Endothelial cell of umbilical vein (primary cell): ENCODE data around the gene PM20D1. TPM values are rescaled to one million over a fixed set of nuclear protein-coding genes. Genes with fewer than 3 reads are reported as not detected.

Experiments
- BruUV-seq: library from RNA; stranded (reverse); fragments of 400-500 nt; replicated peaks from 2 replicates; lab custom pipeline; 2021; lab: Mats Ljungman, UMichigan
- CTCF ChIA-PET: fragments of 300-600, 350-600 bp; sonication (Branson Sonifier 250); formaldehyde crosslinking; loops from one replicate; lab custom pipeline; 2021; ENCODE audit warnings: antibody characterized with exemption, inconsistent platforms; lab: Charles Lee
- POLR2A ChIA-PET: fragments of 300-600, 350-600 bp; sonication (Branson Sonifier 250); formaldehyde crosslinking; loops from one replicate; lab custom pipeline; 2021; ENCODE audit warnings: antibody characterized with exemption, inconsistent platforms; lab: Charles Lee
- DNase-seq: peaks from one replicate; pipeline ENCODE4 v3.0.0-alpha.2; 2011; ENCODE audit warnings: low read depth, low spot score
- FAIRE-seq: peaks from 2 replicates; lab custom pipeline; 2011; peaks lifted over from hg19 to GRCh38; lab: Jason Lieb, UNC
- H2AFZ ChIP-seq: 2 replicates; pipeline ENCODE4 v1.6.0; 2012; ENCODE audit warnings: low read depth, low read length, control low read depth, inconsistent platforms
- H3K27ac ChIP-seq: 2 replicates; pipeline ENCODE4 v1.5.1; 2011; ENCODE audit warnings: low read depth, mild to moderate bottlenecking, control low read depth, low read length, moderate library complexity; ENCODE audit not compliant: insufficient read depth
- H3K27me3 ChIP-seq, 2 experiments: 2 replicates each; pipeline versions ENCODE4 v1.6.0 to v1.6.1; 2011; ENCODE audit warnings: low read length in 2 of 2, mixed read lengths in 1 of 2; ENCODE audit not compliant: control insufficient read depth in 2 of 2, insufficient read depth in 2 of 2
- H3K36me3 ChIP-seq, 2 experiments: 2 replicates in 1 of 2; 3 replicates in 1 of 2; pipeline ENCODE4 v1.5.1; 2011; ENCODE audit warnings: low read length in 2 of 2, mild to moderate bottlenecking in 1 of 2, moderate library complexity in 1 of 2; ENCODE audit not compliant: control insufficient read depth in 2 of 2, insufficient read depth in 2 of 2; ENCODE audit errors: extremely low read depth in 1 of 2
- H3K4me1 ChIP-seq: 3 replicates; pipeline ENCODE4 v1.5.1; 2011; ENCODE audit warnings: mild to moderate bottlenecking, low read length; ENCODE audit not compliant: control insufficient read depth, insufficient read depth; ENCODE audit errors: extremely low read depth
- H3K4me2 ChIP-seq: 2 replicates; pipeline ENCODE4 v1.6.1; 2011; ENCODE audit warnings: low read length, control low read depth, mixed read lengths; ENCODE audit not compliant: insufficient read depth
- H3K4me3 ChIP-seq, 3 experiments: fragments of 200-600 bp in 1 of 3; sonication (generic), shearing (Covaris generic) in 1 of 3; replicated peaks in 1 of 3; 2 replicates each; pipeline ENCODE4 v1.5.1; 2011 to 2016; ENCODE audit warnings: control low read depth in 3 of 3, low read length in 3 of 3, mild to moderate bottlenecking in 2 of 3, inconsistent platforms in 1 of 3, low read depth in 1 of 3, moderate library complexity in 1 of 3; ENCODE audit not compliant: insufficient read depth in 1 of 3
- H3K79me2 ChIP-seq: 2 replicates; pipeline ENCODE4 v1.6.0; 2012; ENCODE audit warnings: low read length, inconsistent platforms; ENCODE audit not compliant: control insufficient read depth, insufficient read depth
- H3K9ac ChIP-seq: replicated peaks from 2 replicates; pipeline ENCODE3; 2011; ENCODE audit warnings: low read length, control low read depth; ENCODE audit not compliant: insufficient read depth; ENCODE audit errors: extremely low read depth
- H3K9me1 ChIP-seq: replicated peaks from 3 replicates; pipeline ENCODE4 v1.6.0; 2011; ENCODE audit warnings: mild to moderate bottlenecking, low read length; ENCODE audit not compliant: control insufficient read depth, insufficient read depth; ENCODE audit errors: extremely low read depth
- H3K9me3 ChIP-seq: replicated peaks from 2 replicates; pipeline ENCODE4 v1.5.1; 2012; ENCODE audit warnings: low read length, inconsistent platforms; ENCODE audit not compliant: control insufficient read depth, insufficient read depth
- H4K20me1 ChIP-seq: replicated peaks from 2 replicates; pipeline ENCODE3; 2011; ENCODE audit warnings: mild to moderate bottlenecking, low read length; ENCODE audit not compliant: control insufficient read depth, insufficient read depth; ENCODE audit errors: extremely low read depth
- EZH2 ChIP-seq: IDR thresholded peaks from 2 replicates; pipeline ENCODE4 v1.6.1; 2012; ENCODE audit warnings: borderline replicate concordance, low read depth, mild to moderate bottlenecking, moderate library complexity, low read length, inconsistent platforms; ENCODE audit not compliant: severe bottlenecking
- FOS ChIP-seq: IDR thresholded peaks from 2 replicates; pipeline ENCODE4 v1.6.1; 2011; ENCODE audit warnings: mild to moderate bottlenecking, low read length, moderate library complexity, borderline replicate concordance; ENCODE audit not compliant: insufficient read depth
- GATA2 ChIP-seq: IDR thresholded peaks from 2 replicates; pipeline ENCODE4 v1.7.0; 2011; ENCODE audit warnings: low read depth, mild to moderate bottlenecking, moderate library complexity, mixed read lengths, low read length; ENCODE audit not compliant: insufficient read length, insufficient read depth
- JUN ChIP-seq: IDR thresholded peaks from 2 replicates; pipeline ENCODE4 v1.6.1; 2011; ENCODE audit warnings: borderline replicate concordance, low read depth; ENCODE audit not compliant: insufficient read length, insufficient read depth
- MYC ChIP-seq: IDR thresholded peaks from one replicate; pipeline ENCODE4 v1.6.1; 2011; ENCODE audit warnings: mild to moderate bottlenecking, low read depth, low read length
- POLR2A ChIP-seq: IDR thresholded peaks from 2 replicates; pipeline ENCODE4 v1.6.1; 2012; ENCODE audit warnings: low read depth, mild to moderate bottlenecking, control low read depth, low read length
- POLR2AphosphoS5 ChIP-seq: IDR thresholded peaks from 2 replicates; pipeline ENCODE4 v1.6.1; 2012; ENCODE audit warnings: low read depth, mild to moderate bottlenecking, control low read depth, low read length, moderate library complexity; ENCODE audit not compliant: insufficient read depth
- dilution Hi-C: fragments of 300-500 bp; cut with MboI; formaldehyde crosslinking; loops from one replicate; pipeline ENCODE4 v1.15.0; 2019; ENCODE audit warnings: low sequenced_read_pairs; ENCODE audit not compliant: extremely low pct_ligation_motif_present
- intact Hi-C: fragments of 100-400 bp; cut with micrococcal nuclease; formaldehyde crosslinking; loops from one replicate; pipeline ENCODE4 v1.10.0; 2022
- polyA plus RNA-seq, 4 experiments: library from polyadenylated mRNA; depleted of rRNA in 3 of 4; stranded (reverse) in 3 of 4; unstranded in 1 of 4; fragments of >200 nt; gene quantifications; 2 replicates each; pipeline versions ENCODE4 v1.2.1 to v1.2.3, GENCODE V29; 2011 to 2012; ENCODE audit warnings: missing spikeins in 1 of 4
- total RNA-seq: library from RNA; stranded (reverse); gene quantifications from 2 replicates; pipeline ENCODE4 v1.2.3, GENCODE V29; 2021
- TF ChIP-seq, protein P1 (sequence below), 2 donors: IDR thresholded peaks; 1 replicate in 1 of 2; 2 replicates in 1 of 2; pipeline ENCODE4 v1.5.1; 2011; ENCODE audit warnings: low read length in 2 of 2, mild to moderate bottlenecking in 2 of 2, moderate library complexity in 2 of 2, control low read depth in 1 of 2, inconsistent platforms in 1 of 2, low read depth in 1 of 2; ENCODE audit not compliant: insufficient read depth in 1 of 2; ENCODE audit errors: extremely low read depth in 1 of 2
- TF ChIP-seq, protein P2 (sequence below): IDR thresholded peaks from 2 replicates; pipeline ENCODE4 v1.6.1; 2011; ENCODE audit not compliant: insufficient read depth, insufficient read length

PM20D1 gene
- total and polyA plus RNA-seq, 2 donors (not counting 3 experiments of a cell fraction or from before 2014, with no cell fraction given): 0.11 TPM; not detected in 1

DNA sequence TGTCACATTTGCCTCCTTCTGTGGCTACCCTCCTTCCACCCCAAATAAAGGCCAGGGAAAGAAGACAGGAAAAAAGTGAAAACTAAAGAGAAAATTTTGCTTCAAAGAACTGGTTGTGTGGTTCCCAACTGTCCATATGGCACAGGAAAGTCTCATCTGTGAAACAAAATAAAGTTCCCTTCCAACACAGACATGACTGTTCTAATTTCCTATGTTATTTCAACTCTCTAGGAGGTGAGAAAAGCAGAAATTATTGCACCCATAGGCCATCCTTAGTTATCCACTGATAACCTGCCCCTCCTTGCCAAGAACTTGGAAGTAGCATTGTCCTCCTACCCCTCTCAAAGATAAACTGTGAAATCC lies 66.5 kb downstream of the PM20D1 start:
- POLR2A ChIA-PET: no interaction called here
- DNase-seq: no peak
- BruUV-seq: no TSS peak
- intact Hi-C loops (no loop called here), dilution Hi-C loops (no loop called here)
- no peaks in the 10 kb centered on the region for H3K79me2 ChIP-seq
- H3K4me2 ChIP-seq: no peak overlapping the region
- H3K36me3 ChIP-seq: no peaks in the 10 kb centered on the region
- no peaks in the 10 kb centered on the region for H4K20me1 ChIP-seq
- FAIRE-seq: no peak
- H2AFZ ChIP-seq: no peak overlapping the region
- no peaks in the 10 kb centered on the region for H3K9me1 ChIP-seq
- H3K9me3 ChIP-seq: no peaks in the 10 kb centered on the region
- H3K4me3 ChIP-seq: no peak overlapping the region
- H3K4me1 ChIP-seq: no peaks in the 10 kb centered on the region
- CTCF ChIA-PET: interaction anchor here (2.2 to 2.5 kb wide), 2 partner anchors 8 to 194 kb away, joined by 9 to 14 read pairs; no protein-coding TSS in a partner anchor
- H3K27ac ChIP-seq: no peak overlapping the region
- TF ChIP-seq POLR2AphosphoS5 (no peak), MYC (no peak), EZH2 (no peak), JUN (no peak), FOS (no peak), GATA2 (no peak), POLR2A (no peak)
- TF ChIP-seq, protein P1, sequence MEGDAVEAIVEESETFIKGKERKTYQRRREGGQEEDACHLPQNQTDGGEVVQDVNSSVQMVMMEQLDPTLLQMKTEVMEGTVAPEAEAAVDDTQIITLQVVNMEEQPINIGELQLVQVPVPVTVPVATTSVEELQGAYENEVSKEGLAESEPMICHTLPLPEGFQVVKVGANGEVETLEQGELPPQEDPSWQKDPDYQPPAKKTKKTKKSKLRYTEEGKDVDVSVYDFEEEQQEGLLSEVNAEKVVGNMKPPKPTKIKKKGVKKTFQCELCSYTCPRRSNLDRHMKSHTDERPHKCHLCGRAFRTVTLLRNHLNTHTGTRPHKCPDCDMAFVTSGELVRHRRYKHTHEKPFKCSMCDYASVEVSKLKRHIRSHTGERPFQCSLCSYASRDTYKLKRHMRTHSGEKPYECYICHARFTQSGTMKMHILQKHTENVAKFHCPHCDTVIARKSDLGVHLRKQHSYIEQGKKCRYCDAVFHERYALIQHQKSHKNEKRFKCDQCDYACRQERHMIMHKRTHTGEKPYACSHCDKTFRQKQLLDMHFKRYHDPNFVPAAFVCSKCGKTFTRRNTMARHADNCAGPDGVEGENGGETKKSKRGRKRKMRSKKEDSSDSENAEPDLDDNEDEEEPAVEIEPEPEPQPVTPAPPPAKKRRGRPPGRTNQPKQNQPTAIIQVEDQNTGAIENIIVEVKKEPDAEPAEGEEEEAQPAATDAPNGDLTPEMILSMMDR (IDR thresholded peaks at IDR 0.05; ENCODE audit: extremely low read depth in 1 of 2, insufficient read depth in 1 of 2, low read depth in 1 of 2, low read length in 2 of 2): no peak
- TF ChIP-seq, protein P2, sequence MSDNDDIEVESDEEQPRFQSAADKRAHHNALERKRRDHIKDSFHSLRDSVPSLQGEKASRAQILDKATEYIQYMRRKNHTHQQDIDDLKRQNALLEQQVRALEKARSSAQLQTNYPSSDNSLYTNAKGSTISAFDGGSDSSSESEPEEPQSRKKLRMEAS: no peak
- H3K9ac ChIP-seq: no peak overlapping the region
- H3K27me3 ChIP-seq: no peaks in the 10 kb centered on the region
